Panc1 (cell line): Measurements from ENCODE around the gene C16orf90. TPM values are rescaled to one million over a fixed set of nuclear protein-coding genes. Genes with fewer than 3 reads are reported as not detected.

Experiments
- ATAC-seq: fragments of 200-7000 bp; cut with Tn5 transposase; 2 replicates; pipeline ENCODE4 v1.9.1; 2020; ENCODE audit warnings: mild to moderate bottlenecking, moderate library complexity
- BruUV-seq: library from RNA; stranded (reverse); fragments of 400-500 nt; replicated peaks from 2 replicates; lab custom pipeline; 2021; lab: Mats Ljungman, UMichigan
- CTCF ChIA-PET: fragments of 300-600 bp; sonication (Branson Sonifier 250); formaldehyde crosslinking; loops from one replicate; lab custom pipeline; 2022; ENCODE audit warnings: antibody characterized with exemption; lab: Charles Lee
- POLR2A ChIA-PET: fragments of 300-600 bp; sonication (Branson Sonifier 250); formaldehyde crosslinking; loops from one replicate; lab custom pipeline; 2022; ENCODE audit warnings: antibody characterized with exemption; lab: Charles Lee
- DNase-seq: peaks from one replicate; pipeline ENCODE4 v3.0.0-alpha.2; 2010; ENCODE audit warnings: low read depth, low spot score
- H3K27ac ChIP-seq: 2 replicates; pipeline ENCODE4 v1.5.1; 2011; ENCODE audit warnings: mild to moderate bottlenecking, low read length, inconsistent platforms
- H3K27me3 ChIP-seq: fragments of 200-500 bp; sonication (Bioruptor generic); 2 replicates; pipeline ENCODE4 v1.6.0; 2014; ENCODE audit warnings: low read length, inconsistent platforms; ENCODE audit not compliant: control insufficient read depth, insufficient read depth
- H3K36me3 ChIP-seq: fragments of 200-500 bp; sonication (Bioruptor generic); 2 replicates; pipeline ENCODE4 v1.5.1; 2014; ENCODE audit warnings: inconsistent platforms, mild to moderate bottlenecking, low read length, moderate library complexity; ENCODE audit not compliant: control insufficient read depth, insufficient read depth
- H3K4me1 ChIP-seq: 2 replicates; pipeline ENCODE4 v1.5.1; 2011; ENCODE audit warnings: inconsistent platforms, mild to moderate bottlenecking, low read length, moderate library complexity; ENCODE audit not compliant: control insufficient read depth, insufficient read depth
- H3K4me3 ChIP-seq, 2 experiments: 2 replicates each; pipeline ENCODE4 v1.5.1; 2011 to 2012; ENCODE audit warnings: low read depth in 2 of 2, low read length in 2 of 2, mild to moderate bottlenecking in 2 of 2, inconsistent platforms in 1 of 2, moderate library complexity in 1 of 2
- H3K9me3 ChIP-seq: fragments of 200-500 bp; sonication (Bioruptor generic); 2 replicates; pipeline ENCODE4 v1.5.1; 2014; ENCODE audit warnings: low read depth, mild to moderate bottlenecking, inconsistent platforms, low read length, moderate library complexity; ENCODE audit not compliant: control insufficient read depth, insufficient read depth
- CTCF ChIP-seq: fragments of 450-650 bp; IDR thresholded peaks from 2 replicates; pipeline ENCODE4 v1.5.1; 2017; ENCODE audit warnings: mild to moderate bottlenecking
- POLR2AphosphoS5 ChIP-seq: IDR thresholded peaks from 2 replicates; pipeline ENCODE4 v1.6.1; 2012; ENCODE audit warnings: mild to moderate bottlenecking, low read depth, low read length, moderate library complexity
- REST ChIP-seq, 2 experiments: IDR thresholded peaks; 2 replicates each; pipeline ENCODE4 v1.6.1; 2011 to 2012; ENCODE audit warnings: low read depth in 2 of 2, control low read depth in 1 of 2, low read length in 1 of 2, mild to moderate bottlenecking in 1 of 2, moderate library complexity in 1 of 2; ENCODE audit not compliant: insufficient read depth in 1 of 2
- SIN3A ChIP-seq: IDR thresholded peaks from 2 replicates; pipeline ENCODE4 v1.6.1; 2012; ENCODE audit warnings: low read depth, mild to moderate bottlenecking, low read length, moderate library complexity, borderline replicate concordance; ENCODE audit not compliant: insufficient read depth
- TCF7L2 ChIP-seq: IDR thresholded peaks from 2 replicates; pipeline ENCODE4 v1.6.1; 2011; ENCODE audit warnings: mild to moderate bottlenecking, low read depth, low read length, inconsistent platforms
- in situ Hi-C: cut with HindIII; loops from 2 replicates; pipeline ENCODE4 v1.10.0; 2016; ENCODE audit warnings: low sequenced_read_pairs, low pct_unique_long_range_greater_than_20kb
- intact Hi-C: fragments of 100-400 bp; cut with micrococcal nuclease; formaldehyde crosslinking; loops from one replicate; pipeline ENCODE4 v1.10.0; 2022; ENCODE audit not compliant: unreplicated experiment
- total RNA-seq: library from RNA; stranded (reverse); gene quantifications from one replicate; pipeline ENCODE4 v1.2.1, GENCODE V29; 2021; ENCODE audit not compliant: unreplicated experiment

The C16orf90 gene
- total RNA-seq, 1 experiment from 2014 or later = not detected

- no peaks in the 10 kb centered on the region for H3K4me1 ChIP-seq
- no peaks in the 10 kb centered on the region for H3K9me3 ChIP-seq
- no peak overlapping the region for H3K27ac ChIP-seq
- H3K4me3 ChIP-seq = no peak overlapping the region
- no peak for TF ChIP-seq CTCF
- TF ChIP-seq SIN3A = no peak
- no peak for TF ChIP-seq POLR2AphosphoS5
- no peak for TF ChIP-seq TCF7L2
- TF ChIP-seq REST (IDR thresholded peaks at IDR 0.05; ENCODE audit: insufficient read depth in 1 of 2, low read depth in 2 of 2, low read length in 1 of 2) = no peak
- ChIA-PET CTCF (no interaction called here), POLR2A (interaction anchor here (0.6 kb wide), 1 partner anchor 37 kb away, joined by 8 read pairs; no protein-coding TSS in a partner anchor)
- DNase-seq (no peak), ATAC-seq (no peak)
- BruUV-seq = no TSS peak
- no peaks in the 10 kb centered on the region for H3K27me3 ChIP-seq
- peaks cover 6% of the 10 kb centered on the region for H3K36me3 ChIP-seq
- intact Hi-C loops (no loop called here), in situ Hi-C loops (no loop called here)
Observed at GRCh38 chr16:3534126-3534525, 38.8 kb upstream of the C16orf90 start.

DNA sequence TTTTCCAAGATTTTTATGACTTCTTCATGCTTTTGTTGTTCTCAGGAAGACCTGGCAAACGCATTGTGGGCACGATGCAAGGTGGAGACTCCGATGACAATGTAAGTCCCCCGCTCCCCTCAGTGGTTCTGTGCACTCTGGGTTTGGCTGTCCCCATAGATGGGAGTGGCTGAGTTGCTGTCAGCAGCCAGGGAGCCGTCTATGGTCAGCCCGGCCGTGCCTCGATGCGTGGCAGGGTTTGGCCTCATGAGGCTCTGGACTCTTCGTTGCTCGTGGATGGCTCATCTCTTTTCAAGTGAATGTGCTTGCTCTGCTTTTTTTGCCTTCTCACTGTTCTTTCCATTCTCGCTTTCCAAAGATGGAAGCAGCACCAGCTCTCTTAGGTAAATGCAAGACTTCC, 37.5 kb upstream of the C16orf90 start:
- intact Hi-C loops (no loop called here), in situ Hi-C loops (no loop called here)
- CTCF ChIA-PET = no interaction called here
- Histone ChIP-seq H3K27me3 (no peaks in the 10 kb centered on the region), H3K4me1 (no peaks in the 10 kb centered on the region), H3K4me3 (no peak overlapping the region), H3K27ac (no peak overlapping the region), H3K9me3 (no peaks in the 10 kb centered on the region), H3K36me3 (peaks cover 3% of the 10 kb centered on the region; the same call in 1 of the 2 replicates)
- ATAC-seq (no peak), DNase-seq (no peak)
- no TSS peak for BruUV-seq
- no peak for TF ChIP-seq REST (IDR thresholded peaks at IDR 0.05; ENCODE audit: insufficient read depth in 1 of 2, low read depth in 2 of 2, low read length in 1 of 2)
- POLR2A ChIA-PET = interaction anchor here (0.6 kb wide), 1 partner anchor 66 kb away, joined by 5 read pairs; no protein-coding TSS in a partner anchor
